H1 (cell line): ENCODE data around the gene SCGB1A1. TPM values are rescaled to one million over a fixed set of nuclear protein-coding genes. Genes with fewer than 3 reads are reported as not detected.

Experiments
- CTCF ChIA-PET: fragments of 300-600 bp; sonication (Branson Sonifier 250); formaldehyde crosslinking; loops from one replicate; lab custom pipeline; 2021; ENCODE audit not compliant: partially characterized antibody; lab: Charles Lee
- POLR2A ChIA-PET: fragments of 300-600 bp; sonication (Branson Sonifier 250); formaldehyde crosslinking; loops from one replicate; lab custom pipeline; 2021; ENCODE audit warnings: inconsistent platforms; ENCODE audit not compliant: partially characterized antibody; lab: Charles Lee
- DNase-seq, 2 experiments: peaks; one replicate each; pipeline versions ENCODE4 v3.0.0 to v3.0.0-alpha.2; 2010 to 2022; ENCODE audit warnings: low spot score in 2 of 2, low read depth in 1 of 2, mixed read lengths in 1 of 2
- FAIRE-seq: peaks from 2 replicates; lab custom pipeline; 2011; peaks lifted over from hg19 to GRCh38; lab: Jason Lieb, UNC
- H2AFZ ChIP-seq: 2 replicates; pipeline ENCODE4 v1.8.1; 2012; ENCODE audit warnings: low read length, inconsistent platforms
- H2AK5ac ChIP-seq: 2 replicates; pipeline ENCODE4 v1.6.1; 2013; ENCODE audit warnings: low read depth, low read length
- H2BK120ac ChIP-seq: replicated peaks from 2 replicates; pipeline ENCODE3; 2013; ENCODE audit warnings: low read depth, low read length, inconsistent platforms
- H2BK12ac ChIP-seq: 2 replicates; pipeline ENCODE4 v1.6.1; 2013; ENCODE audit warnings: low read depth, low read length
- H2BK15ac ChIP-seq: 2 replicates; pipeline ENCODE4 v1.6.1; 2013; ENCODE audit warnings: low read length
- H2BK20ac ChIP-seq: 2 replicates; pipeline ENCODE4 v1.6.1; 2013; ENCODE audit warnings: low read length
- H2BK5ac ChIP-seq: 2 replicates; pipeline ENCODE4 v1.6.1; 2013; ENCODE audit warnings: low read depth, low read length
- H3K14ac ChIP-seq: 2 replicates; pipeline ENCODE4 v1.6.1; 2013; ENCODE audit warnings: inconsistent platforms; ENCODE audit not compliant: insufficient read length
- H3K18ac ChIP-seq: 2 replicates; pipeline ENCODE4 v1.6.1; 2013; ENCODE audit warnings: low read length; ENCODE audit errors: extremely low read depth
- H3K23ac ChIP-seq: 2 replicates; pipeline ENCODE4 v1.6.1; 2013; ENCODE audit warnings: inconsistent platforms; ENCODE audit not compliant: insufficient read length
- H3K23me2 ChIP-seq: 2 replicates; pipeline ENCODE4 v1.6.1; 2013; ENCODE audit warnings: low read depth, low read length
- H3K27ac ChIP-seq: 2 replicates; pipeline ENCODE4 v1.6.1; 2011; ENCODE audit warnings: low read depth, low read length, inconsistent platforms
- H3K27me3 ChIP-seq, 4 experiments: replicated peaks in 1 of 4; 1 replicate in 1 of 4; 2 replicates in 3 of 4; pipeline versions ENCODE4 v1.6.1 to v1.8.1; 2011 to 2013; ENCODE audit warnings: low read length in 3 of 4, mild to moderate bottlenecking in 3 of 4, inconsistent platforms in 2 of 4, mixed read lengths in 2 of 4, moderate library complexity in 1 of 4; ENCODE audit not compliant: control insufficient read depth in 3 of 4, insufficient read depth in 3 of 4; ENCODE audit errors: extremely low read depth in 1 of 4
- H3K36me3 ChIP-seq, 4 experiments: 2 replicates each; pipeline versions ENCODE4 v1.6.1 to v1.8.1; 2011 to 2013; ENCODE audit warnings: mild to moderate bottlenecking in 4 of 4, low read length in 3 of 4, moderate library complexity in 2 of 4, control low read depth in 1 of 4, inconsistent platforms in 1 of 4; ENCODE audit not compliant: insufficient read depth in 4 of 4, control insufficient read depth in 2 of 4
- H3K4ac ChIP-seq: replicated peaks from 2 replicates; pipeline ENCODE3; 2013; ENCODE audit warnings: low read length, low read depth, mixed read lengths, inconsistent platforms; ENCODE audit not compliant: insufficient read length
- H3K4me1 ChIP-seq, 4 experiments: replicated peaks in 1 of 4; 1 replicate in 1 of 4; 2 replicates in 3 of 4; pipeline versions ENCODE4 v1.6.1 to v1.8.1; 2011 to 2013; ENCODE audit warnings: low read length in 3 of 4, inconsistent platforms in 2 of 4, mixed read lengths in 1 of 4; ENCODE audit not compliant: insufficient read depth in 4 of 4, control insufficient read depth in 3 of 4
- H3K4me2 ChIP-seq, 2 experiments: 2 replicates each; pipeline versions ENCODE4 v1.6.1 to v1.8.1; 2011 to 2013; ENCODE audit warnings: low read depth in 2 of 2, low read length in 2 of 2, control low read depth in 1 of 2, inconsistent platforms in 1 of 2, mild to moderate bottlenecking in 1 of 2; ENCODE audit not compliant: insufficient read depth in 1 of 2
- H3K4me3 ChIP-seq, 4 experiments: fragments of 200-600, 300-600 bp in 1 of 4; sonication (generic), shearing (Covaris generic), sonication (Bioruptor Twin) in 1 of 4; 2 replicates each; pipeline versions ENCODE4 v1.5.1 to v1.8.1; 2011 to 2016; ENCODE audit warnings: low read length in 4 of 4, low read depth in 3 of 4, control low read depth in 2 of 4, inconsistent platforms in 2 of 4, mild to moderate bottlenecking in 2 of 4, mixed read lengths in 1 of 4, moderate library complexity in 1 of 4; ENCODE audit not compliant: insufficient read depth in 2 of 4; ENCODE audit errors: extremely low read depth in 1 of 4
- H3K56ac ChIP-seq: replicated peaks from 2 replicates; pipeline ENCODE3; 2013; ENCODE audit warnings: low read depth, mild to moderate bottlenecking, mixed read lengths, low read length, inconsistent platforms; ENCODE audit not compliant: insufficient read length
- H3K79me1 ChIP-seq: 2 replicates; pipeline ENCODE4 v1.6.1; 2013; ENCODE audit warnings: low read depth, low read length, control low read depth
- H3K79me2 ChIP-seq, 2 experiments: 2 replicates each; pipeline versions ENCODE4 v1.6.1 to v1.8.1; 2012 to 2013; ENCODE audit warnings: low read length in 2 of 2, mild to moderate bottlenecking in 2 of 2, inconsistent platforms in 1 of 2; ENCODE audit not compliant: insufficient read depth in 2 of 2, control insufficient read depth in 1 of 2
- H3K9ac ChIP-seq, 4 experiments: replicated peaks in 1 of 4; 1 replicate in 1 of 4; 2 replicates in 3 of 4; pipeline versions ENCODE4 v1.6.1 to v1.8.1; 2011 to 2013; ENCODE audit warnings: low read depth in 3 of 4, low read length in 3 of 4, control low read depth in 2 of 4, mild to moderate bottlenecking in 2 of 4, moderate library complexity in 2 of 4, inconsistent platforms in 1 of 4; ENCODE audit errors: extremely low read depth in 1 of 4
- H3K9me3 ChIP-seq, 2 experiments: 2 replicates each; pipeline versions ENCODE4 v1.6.1 to v1.8.1; 2012 to 2013; ENCODE audit warnings: mild to moderate bottlenecking in 2 of 2, moderate library complexity in 2 of 2, control low read depth in 1 of 2, inconsistent platforms in 1 of 2, low read depth in 1 of 2, low read length in 1 of 2, mixed read lengths in 1 of 2; ENCODE audit not compliant: insufficient read depth in 2 of 2
- H4K20me1 ChIP-seq, 2 experiments: replicated peaks in 1 of 2; 2 replicates each; pipeline versions ENCODE3 to v1.8.1; 2011 to 2013; ENCODE audit warnings: inconsistent platforms in 2 of 2, low read length in 2 of 2, mild to moderate bottlenecking in 1 of 2; ENCODE audit not compliant: insufficient read depth in 2 of 2, control insufficient read depth in 1 of 2
- H4K5ac ChIP-seq: 2 replicates; pipeline ENCODE4 v1.6.1; 2013; ENCODE audit warnings: low read length, low read depth, mixed read lengths, inconsistent platforms; ENCODE audit not compliant: insufficient read length
- H4K8ac ChIP-seq: 2 replicates; pipeline ENCODE4 v1.8.0; 2013; ENCODE audit warnings: mild to moderate bottlenecking, moderate library complexity, low read length, inconsistent platforms; ENCODE audit not compliant: insufficient read depth; ENCODE audit errors: extremely low read depth
- H4K91ac ChIP-seq: replicated peaks from 2 replicates; pipeline ENCODE3; 2013; ENCODE audit warnings: low read length, mixed read lengths, inconsistent platforms; ENCODE audit not compliant: insufficient read length
- BACH1 ChIP-seq: IDR thresholded peaks from 2 replicates; pipeline ENCODE4 v1.6.1; 2012; ENCODE audit warnings: low read length, improper control_type of control experiment
- BCL11A ChIP-seq, 2 experiments: IDR thresholded peaks; one replicate each; pipeline ENCODE4 v1.6.1; 2011; ENCODE audit warnings: low read depth in 2 of 2, low read length in 2 of 2, mild to moderate bottlenecking in 2 of 2
- CREB1 ChIP-seq: IDR thresholded peaks from 2 replicates; pipeline ENCODE4 v1.6.1; 2012; ENCODE audit warnings: inconsistent platforms
- FOSL1 ChIP-seq: IDR thresholded peaks from 2 replicates; pipeline ENCODE4 v1.6.1; 2011; ENCODE audit warnings: mild to moderate bottlenecking, low read depth, low read length, moderate library complexity; ENCODE audit not compliant: insufficient read depth
- GABPA ChIP-seq: IDR thresholded peaks from 2 replicates; pipeline ENCODE4 v1.6.1; 2011; ENCODE audit warnings: mild to moderate bottlenecking, low read length, moderate library complexity, borderline replicate concordance; ENCODE audit not compliant: insufficient read depth
- JUN ChIP-seq: IDR thresholded peaks from 2 replicates; pipeline ENCODE4 v1.6.1; 2011; ENCODE audit warnings: low read depth, mild to moderate bottlenecking, improper control_type of control experiment, low read length
- KDM1A ChIP-seq: fragments of 200-600, 300-600 bp; sonication (generic); IDR thresholded peaks from 2 replicates; pipeline ENCODE4 v1.7.1; 2016; ENCODE audit warnings: mild to moderate bottlenecking, low read length, borderline replicate concordance
- POLR2AphosphoS5 ChIP-seq: IDR thresholded peaks from 2 replicates; pipeline ENCODE4 v1.6.1; 2011; ENCODE audit warnings: low read depth, low read length
- SIX5 ChIP-seq: IDR thresholded peaks from 2 replicates; pipeline ENCODE4 v1.6.1; 2011; ENCODE audit warnings: mild to moderate bottlenecking, low read depth, low read length
- TEAD4 ChIP-seq: IDR thresholded peaks from 2 replicates; pipeline ENCODE4 v1.6.1; 2012; ENCODE audit warnings: low read depth, low read length, inconsistent platforms, mixed read lengths
- ZNF274 ChIP-seq: IDR thresholded peaks from 2 replicates; pipeline ENCODE4 v1.7.0; 2012; ENCODE audit warnings: low read length, borderline replicate concordance; ENCODE audit errors: extremely low read depth
- WGBS, 2 experiments: shearing (Covaris generic) in 1 of 2; methylation state at CpG; one replicate each; pipeline versions ENCODE4 v1.1.6 to v1.1.7; 2013 to 2015; ENCODE audit warnings: low lambda C conversion rate in 2 of 2, mixed read lengths in 2 of 2, inconsistent platforms in 1 of 2, low coverage in 1 of 2, missing lambda C conversion rate in 1 of 2; ENCODE audit not compliant: insufficient replicate concordance in 2 of 2, insufficient coverage in 1 of 2, insufficient read length in 1 of 2; ENCODE audit errors: extremely low coverage in 1 of 2, missing lambda C conversion rate in 1 of 2; 5-methylcytosine and 5-hydroxymethylcytosine counted together
- polyA plus RNA-seq, 7 experiments: library from polyadenylated mRNA; depleted of rRNA in 3 of 7; stranded (reverse) in 5 of 7; unstranded in 2 of 7; fragments of >200 nt in 5 of 7; fragments of 200-250 nt in 2 of 7; gene quantifications; 1 replicate in 5 of 7; 2 replicates in 1 of 7; 4 replicates in 1 of 7; pipeline versions ENCODE4 v1.2.1 to v1.2.3, GENCODE V29; 2011 to 2013; ENCODE audit warnings: missing spikeins in 2 of 7, mixed read lengths in 2 of 7
- total RNA-seq: library from RNA; stranded (reverse); fragmentation: NEBNext Ultra II Directional; extraction: Animal tissue kit (Norgen Biotek cat#: 25700); gene quantifications from 2 replicates; pipeline ENCODE4 v1.2.1, GENCODE V29; 2021

Gene SCGB1A1
- total and polyA plus RNA-seq, 2 of the 8 experiments (the other 6 are each of a cell fraction or from before 2014, with no cell fraction given), result not detected

DNA sequence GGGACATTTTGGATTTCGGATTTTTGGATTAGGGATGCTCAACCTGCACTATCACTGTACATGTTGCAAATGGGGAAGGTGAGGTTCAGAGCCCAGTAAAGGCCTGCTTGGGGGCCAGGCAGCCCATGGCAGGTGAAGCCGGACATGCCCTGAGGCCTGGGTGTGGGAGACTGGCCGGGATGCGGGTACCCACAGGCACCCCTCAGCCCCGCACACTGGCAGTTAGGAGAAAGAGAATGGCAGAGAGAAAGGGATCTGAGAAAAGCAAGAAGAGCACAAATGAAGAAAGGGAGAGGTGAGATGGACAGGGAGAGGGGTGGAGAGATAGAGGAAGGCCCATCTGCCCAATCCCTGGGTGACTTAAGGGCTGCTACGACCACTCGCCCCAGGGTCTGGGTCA, 52.8 kb downstream of the SCGB1A1 start:
- Histone ChIP-seq H4K20me1 (no peaks in the 10 kb centered on the region), H2BK120ac (no peak overlapping the region), H3K9ac (no peak overlapping the region), H3K23ac (no peak overlapping the region), H3K79me1 (no peaks in the 10 kb centered on the region), H2AK5ac (no peak overlapping the region), H2BK5ac (0 out of 2 replicates have a peak overlapping the region, but pooled peaks have one; percentile 16), H4K8ac (peak overlapping the region; percentile 68; the same call in 1 of the 2 replicates), H3K14ac (no peak overlapping the region), H3K23me2 (no peaks in the 10 kb centered on the region), H2AFZ (no peak overlapping the region), H3K4me1 (no peaks in the 10 kb centered on the region), H3K4me2 (no peak overlapping the region), H3K4ac (no peak overlapping the region), H2BK15ac (no peak overlapping the region), H3K27me3 (no peaks in the 10 kb centered on the region), H3K9me3 (no peaks in the 10 kb centered on the region), H4K91ac (no peak overlapping the region), H3K56ac (no peak overlapping the region), H3K18ac (no peak overlapping the region), H3K79me2 (no peaks in the 10 kb centered on the region), H2BK20ac (no peak overlapping the region), H3K27ac (no peak overlapping the region), H3K4me3 (no peak overlapping the region), H2BK12ac (no peak overlapping the region), H4K5ac (no peak overlapping the region), H3K36me3 (no peaks in the 10 kb centered on the region)
- no peak for FAIRE-seq
- TF ChIP-seq JUN (no peak), TEAD4 (no peak), BCL11A (IDR thresholded peaks at IDR 0.05; ENCODE audit: low read depth in 2 of 2, low read length in 2 of 2) (no peak), CREB1 (no peak), POLR2AphosphoS5 (no peak), BACH1 (no peak), GABPA (no peak), FOSL1 (no peak), KDM1A (no peak), ZNF274 (no peak), SIX5 (no peak)
- DNase-seq, result no peak
- ChIA-PET CTCF (interaction anchor here (1.0 kb wide), 1 partner anchor 209 kb away, joined by 4 read pairs; no protein-coding TSS in a partner anchor), POLR2A (interaction anchor here (1.9 kb wide), 1 partner anchor 16 kb away, joined by 5 read pairs; no protein-coding TSS in a partner anchor)
- 91% methylated on average over 7 of the region's 7 CpGs; no CpG with 5 or more reads in 1 of the 2 experiments for WGBS, 2 experiments
